RWPE2 (cell line): ENCODE data around the gene ANO3.
A peak's percentile ranks its signal among the peaks of the same experiment; 100 is the strongest.

Source experiments
- ATAC-seq: fragments of 200-7000 bp; cut with Tn5 transposase; 3 replicates; pipeline ENCODE4 v1.9.1; 2021; ENCODE audit warnings: low read depth
- DNase-seq: peaks from one replicate; pipeline ENCODE4 v3.0.0-alpha.2; 2020; ENCODE audit warnings: low spot score
- H3K27ac ChIP-seq: fragments of 450-650 bp; 2 replicates; pipeline ENCODE4 v1.5.1; 2017; ENCODE audit warnings: mild to moderate bottlenecking; ENCODE audit not compliant: poor library complexity, severe bottlenecking
- H3K27me3 ChIP-seq: fragments of 250-450 bp; sonication (Bioruptor Pico); 2 replicates; pipeline ENCODE4 v1.5.1; 2021; ENCODE audit warnings: mild to moderate bottlenecking, moderate library complexity; ENCODE audit not compliant: insufficient read depth, poor library complexity, severe bottlenecking
- H3K36me3 ChIP-seq: fragments of 250-450 bp; sonication (Bioruptor Pico); 2 replicates; pipeline ENCODE4 v1.5.1; 2020; ENCODE audit warnings: low read depth, mild to moderate bottlenecking, moderate library complexity
- H3K4me1 ChIP-seq: fragments of 250-450 bp; sonication (Bioruptor Pico); 2 replicates; pipeline ENCODE4 v1.5.1; 2021; ENCODE audit warnings: mild to moderate bottlenecking, moderate library complexity; ENCODE audit not compliant: insufficient read depth, poor library complexity, severe bottlenecking
- H3K4me3 ChIP-seq: fragments of 250-450 bp; sonication (Bioruptor Pico); 2 replicates; pipeline ENCODE4 v1.5.1; 2021; ENCODE audit warnings: mild to moderate bottlenecking, moderate library complexity; ENCODE audit not compliant: severe bottlenecking
- H3K9me3 ChIP-seq: fragments of 250-450 bp; sonication (Bioruptor Pico); 2 replicates; pipeline ENCODE4 v1.5.1; 2021; ENCODE audit warnings: mild to moderate bottlenecking, moderate library complexity; ENCODE audit not compliant: severe bottlenecking
- CTCF ChIP-seq: fragments of 450-650 bp; IDR thresholded peaks from one replicate; pipeline ENCODE4 v1.5.1; 2017; ENCODE audit warnings: mild to moderate bottlenecking, moderate library complexity; ENCODE audit not compliant: poor library complexity, severe bottlenecking

The ANO3 gene

GRCh38 chr11:26512196-26512595 is 180.3 kb downstream of the ANO3 start:
- no peaks in the 10 kb centered on the region for H3K4me1 ChIP-seq
- no peaks in the 10 kb centered on the region for H3K36me3 ChIP-seq
- H3K4me3 ChIP-seq = no peak overlapping the region
- ATAC-seq = no peak
- no peak for DNase-seq
- H3K9me3 ChIP-seq = no peaks in the 10 kb centered on the region
- no peak for TF ChIP-seq CTCF
- H3K27ac ChIP-seq = no peak overlapping the region
- no peaks in the 10 kb centered on the region for H3K27me3 ChIP-seq

DNA sequence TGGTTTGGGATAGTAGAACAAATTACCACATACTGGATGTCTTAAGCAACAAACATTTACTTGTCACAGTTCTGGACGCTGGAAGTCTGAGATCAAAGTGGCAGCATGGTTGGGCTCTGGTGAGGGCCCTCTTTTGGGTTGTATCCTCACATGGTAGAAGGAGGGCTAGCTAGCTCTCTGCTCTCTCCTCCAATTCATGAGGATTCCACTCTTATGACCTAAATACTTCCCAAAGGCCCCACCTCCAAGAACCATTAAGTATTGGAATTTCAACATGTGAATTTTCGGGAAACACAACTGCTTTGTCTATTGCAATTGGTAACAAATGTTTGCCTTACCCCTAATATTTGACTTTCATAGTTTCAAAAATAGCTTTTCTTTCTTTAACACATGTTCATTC is 187.5 kb downstream of the ANO3 start:
- TF ChIP-seq CTCF = no peak
- no peaks in the 10 kb centered on the region for H3K9me3 ChIP-seq
- no peak for DNase-seq
- H3K27me3 ChIP-seq = no peaks in the 10 kb centered on the region
- no peaks in the 10 kb centered on the region for H3K36me3 ChIP-seq
- no peak overlapping the region for H3K4me3 ChIP-seq
- ATAC-seq = no peak
- no peaks in the 10 kb centered on the region for H3K4me1 ChIP-seq
- no peak overlapping the region for H3K27ac ChIP-seq

DNA sequence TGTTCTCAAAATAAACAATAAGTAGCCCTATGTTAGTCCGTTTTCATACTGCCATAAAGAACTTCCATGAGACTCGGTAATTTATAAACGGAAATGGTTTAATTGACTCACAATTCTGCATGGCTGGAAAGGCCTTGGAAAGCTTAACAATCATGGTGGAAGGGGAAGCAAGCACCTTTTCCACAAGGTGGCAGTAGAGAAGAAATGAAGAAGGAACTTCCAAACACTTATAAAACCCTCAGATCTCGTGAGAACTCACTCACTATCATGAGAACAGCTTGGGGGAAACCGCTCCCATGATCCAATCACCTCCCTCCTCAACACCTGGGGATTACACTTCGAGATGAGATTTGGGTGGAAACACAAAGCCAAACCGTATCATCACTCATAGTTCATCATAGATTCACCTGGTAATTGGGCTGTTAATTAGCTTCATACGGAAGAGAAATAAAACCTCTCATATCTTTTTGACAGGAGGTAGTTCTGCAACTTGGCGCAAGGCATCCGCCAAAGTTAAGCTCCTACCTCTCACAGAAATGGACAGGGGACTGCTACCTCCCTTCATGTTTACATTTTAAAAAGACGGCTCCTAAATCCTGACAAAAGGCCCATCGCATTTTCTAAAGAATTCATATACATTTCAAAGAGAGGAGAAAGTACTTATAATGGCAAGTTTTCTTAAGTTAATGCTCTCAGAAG is 191.1 kb downstream of the ANO3 start:
- Histone ChIP-seq H3K4me3 (no peak overlapping the region), H3K4me1 (no peaks in the 10 kb centered on the region), H3K27me3 (no peaks in the 10 kb centered on the region), H3K27ac (no peak overlapping the region), H3K36me3 (no peaks in the 10 kb centered on the region), H3K9me3 (no peaks in the 10 kb centered on the region)
- peak; percentile 25; the same call in 2 of the 3 replicates for ATAC-seq
- DNase-seq = no peak
- TF ChIP-seq CTCF = peak; percentile 64

GRCh38 chr11:26527685-26528084 is 195.8 kb downstream of the ANO3 start:
- no peak overlapping the region for H3K27ac ChIP-seq
- no peaks in the 10 kb centered on the region for H3K36me3 ChIP-seq
- H3K4me1 ChIP-seq = no peaks in the 10 kb centered on the region
- no peak for DNase-seq
- H3K27me3 ChIP-seq = no peaks in the 10 kb centered on the region
- ATAC-seq = no peak
- H3K4me3 ChIP-seq = no peak overlapping the region
- no peak for TF ChIP-seq CTCF
- no peaks in the 10 kb centered on the region for H3K9me3 ChIP-seq

GRCh38 chr11:26537341-26537740 is 205.4 kb downstream of the ANO3 start:
- no peak for DNase-seq
- no peak overlapping the region for H3K27ac ChIP-seq
- TF ChIP-seq CTCF = no peak
- no peaks in the 10 kb centered on the region for H3K4me1 ChIP-seq
- H3K4me3 ChIP-seq = no peak overlapping the region
- no peaks in the 10 kb centered on the region for H3K36me3 ChIP-seq
- H3K27me3 ChIP-seq = no peaks in the 10 kb centered on the region
- ATAC-seq = no peak
- no peaks in the 10 kb centered on the region for H3K9me3 ChIP-seq
